T-helper 1 cell treated with Interleukin-12 subunit alpha and Interleukin-12 subunit beta and Interleukin-4 antibody, amounts not matched to agents 30 μg/mL and 1 μg/mL, for 36 hours (primary cell): Measurements from ENCODE around the gene HID1.
A peak's percentile ranks its signal among the peaks of the same experiment; 100 is the strongest.

Source experiments
- H3K27ac Mint-ChIP-seq: one replicate; pipeline ENCODE4 v1.8.0; 2021; ENCODE audit warnings: mild to moderate bottlenecking, mixed read lengths
- H3K27me3 Mint-ChIP-seq: one replicate; pipeline ENCODE4 v1.8.0; 2021; ENCODE audit warnings: low read depth, mixed read lengths
- H3K36me3 Mint-ChIP-seq: one replicate; pipeline ENCODE4 v1.8.0; 2021; ENCODE audit warnings: low read depth, mixed read lengths
- H3K4me1 Mint-ChIP-seq: one replicate; pipeline ENCODE4 v1.8.0; 2021; ENCODE audit warnings: low read depth, mixed read lengths
- H3K4me3 Mint-ChIP-seq: one replicate; pipeline ENCODE4 v1.8.0; 2021; ENCODE audit warnings: mild to moderate bottlenecking, moderate library complexity, mixed read lengths
- H3K9me3 Mint-ChIP-seq: one replicate; pipeline ENCODE4 v1.8.0; 2021; ENCODE audit warnings: mixed read lengths

The HID1 gene

DNA sequence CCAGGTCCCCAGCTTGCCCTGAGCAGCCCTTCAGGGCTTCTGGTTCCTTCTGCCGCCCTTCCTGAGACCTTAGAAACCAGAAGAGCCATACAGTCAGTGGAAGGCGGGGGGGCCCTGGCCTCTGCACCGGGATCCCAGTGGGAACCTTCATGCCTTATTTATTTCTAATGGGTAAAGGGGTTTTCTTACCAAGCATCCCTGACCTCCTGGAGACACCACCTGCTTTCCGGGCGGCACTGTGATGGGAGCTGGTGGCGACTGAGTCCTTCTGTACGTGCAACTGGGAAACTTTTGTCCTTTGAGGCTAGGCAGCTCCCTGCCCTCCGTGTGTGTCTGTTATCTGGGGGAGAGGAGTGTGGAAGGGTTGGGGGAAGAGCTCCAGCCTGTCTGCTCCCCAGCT is 32.7 kb upstream of the HID1 start:
- no peaks in the 10 kb centered on the region for H3K36me3 Mint-ChIP-seq
- H3K27ac Mint-ChIP-seq, result no peak overlapping the region
- no peaks in the 10 kb centered on the region for H3K9me3 Mint-ChIP-seq
- no peak overlapping the region for H3K4me3 Mint-ChIP-seq
- no peaks in the 10 kb centered on the region for H3K4me1 Mint-ChIP-seq
- H3K27me3 Mint-ChIP-seq, result peaks cover 3% of the 10 kb centered on the region

DNA sequence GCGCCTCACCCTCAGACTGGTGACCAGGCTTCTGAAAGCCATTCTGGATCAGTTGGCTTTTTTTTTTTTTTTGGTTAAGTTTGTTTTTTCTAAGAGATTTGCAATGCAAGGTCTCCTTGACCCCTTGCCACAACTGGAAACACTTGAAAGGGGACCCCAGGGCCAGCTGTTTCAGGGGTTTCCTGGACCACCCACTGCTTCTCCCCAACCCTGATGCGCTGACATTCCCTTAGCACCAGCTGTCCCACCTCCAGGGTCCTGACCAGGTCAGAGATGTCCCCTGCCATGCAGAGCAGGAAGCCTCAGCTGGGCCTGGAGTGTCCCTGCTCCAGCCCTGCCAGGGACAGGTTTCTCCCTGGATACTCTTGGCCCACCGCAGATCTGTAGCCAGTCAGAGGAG is 31.8 kb upstream of the HID1 start:
- Mint-ChIP-seq H3K27ac (no peak overlapping the region), H3K36me3 (no peaks in the 10 kb centered on the region)

DNA sequence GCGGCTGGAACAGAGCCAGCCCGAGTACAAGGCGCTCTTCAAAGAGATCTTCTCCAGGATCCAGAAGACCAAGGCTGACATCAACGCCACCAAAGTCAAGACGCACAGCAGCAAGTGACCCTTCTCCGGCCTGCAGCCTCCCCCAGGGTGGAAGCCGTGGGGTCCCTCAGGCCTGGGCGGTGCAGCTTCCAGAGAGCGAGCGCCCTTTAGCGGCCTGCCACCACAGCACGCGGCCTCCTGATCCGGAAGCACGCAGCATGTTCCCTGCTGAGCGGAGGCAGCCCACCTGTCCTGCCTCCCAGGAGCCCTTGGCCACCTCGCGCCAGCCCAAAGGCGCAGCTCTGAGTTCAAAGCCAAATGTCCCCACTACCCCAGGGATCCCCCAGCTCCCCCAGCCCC is 31.4 kb upstream of the HID1 start:
- Mint-ChIP-seq H3K4me3 (no peak overlapping the region), H3K27me3 (peaks cover 3% of the 10 kb centered on the region)

More for the DNA sequence above, 31.8 kb upstream of the HID1 start:
- Mint-ChIP-seq H3K27me3 (peaks cover 3% of the 10 kb centered on the region), H3K4me1 (no peaks in the 10 kb centered on the region), H3K4me3 (no peak overlapping the region), H3K9me3 (no peaks in the 10 kb centered on the region)

DNA sequence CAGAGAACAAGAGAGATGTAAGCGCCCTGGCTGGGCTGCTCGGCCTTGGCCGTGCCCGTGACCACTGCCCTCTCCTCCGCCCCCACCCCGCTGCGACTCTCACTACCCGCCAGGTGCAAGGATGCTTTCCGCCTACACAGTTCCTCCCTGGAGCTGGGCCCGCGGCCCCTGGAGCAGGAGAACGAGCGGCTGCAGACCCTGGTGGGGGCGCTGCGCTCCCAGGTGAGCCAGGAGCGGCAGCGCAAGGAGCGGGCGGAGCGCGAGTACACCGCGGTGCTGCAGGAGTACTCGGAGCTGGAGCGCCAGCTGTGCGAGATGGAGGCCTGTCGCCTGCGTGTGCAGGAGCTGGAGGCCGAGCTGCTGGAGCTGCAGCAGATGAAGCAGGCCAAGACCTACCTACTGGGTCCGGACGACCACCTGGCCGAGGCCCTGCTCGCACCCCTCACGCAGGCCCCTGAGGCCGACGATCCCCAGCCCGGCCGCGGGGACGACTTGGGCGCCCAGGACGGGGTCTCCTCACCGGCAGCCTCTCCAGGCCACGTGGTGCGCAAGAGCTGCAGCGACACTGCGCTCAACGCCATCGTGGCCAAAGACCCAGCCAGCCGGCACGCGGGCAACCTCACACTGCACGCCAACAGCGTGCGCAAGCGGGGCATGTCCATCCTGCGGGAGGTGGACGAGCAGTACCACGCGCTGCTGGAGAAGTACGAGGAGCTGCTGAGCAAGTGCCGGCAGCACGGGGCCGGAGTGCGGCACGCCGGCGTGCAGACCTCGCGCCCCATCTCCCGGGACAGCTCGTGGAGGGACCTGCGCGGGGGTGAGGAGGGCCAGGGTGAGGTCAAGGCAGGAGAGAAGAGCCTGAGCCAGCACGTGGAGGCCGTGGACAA is 30.8 kb upstream of the HID1 start:
- Mint-ChIP-seq H3K9me3 (no peaks in the 10 kb centered on the region), H3K27me3 (peaks cover 3% of the 10 kb centered on the region), H3K4me1 (peaks cover 4% of the 10 kb centered on the region), H3K27ac (no peak overlapping the region), H3K36me3 (no peaks in the 10 kb centered on the region), H3K4me3 (no peak overlapping the region)

More for the DNA sequence above, 31.4 kb upstream of the HID1 start:
- Mint-ChIP-seq H3K9me3 (no peaks in the 10 kb centered on the region), H3K27ac (no peak overlapping the region), H3K4me1 (peaks cover 2% of the 10 kb centered on the region), H3K36me3 (no peaks in the 10 kb centered on the region)

DNA sequence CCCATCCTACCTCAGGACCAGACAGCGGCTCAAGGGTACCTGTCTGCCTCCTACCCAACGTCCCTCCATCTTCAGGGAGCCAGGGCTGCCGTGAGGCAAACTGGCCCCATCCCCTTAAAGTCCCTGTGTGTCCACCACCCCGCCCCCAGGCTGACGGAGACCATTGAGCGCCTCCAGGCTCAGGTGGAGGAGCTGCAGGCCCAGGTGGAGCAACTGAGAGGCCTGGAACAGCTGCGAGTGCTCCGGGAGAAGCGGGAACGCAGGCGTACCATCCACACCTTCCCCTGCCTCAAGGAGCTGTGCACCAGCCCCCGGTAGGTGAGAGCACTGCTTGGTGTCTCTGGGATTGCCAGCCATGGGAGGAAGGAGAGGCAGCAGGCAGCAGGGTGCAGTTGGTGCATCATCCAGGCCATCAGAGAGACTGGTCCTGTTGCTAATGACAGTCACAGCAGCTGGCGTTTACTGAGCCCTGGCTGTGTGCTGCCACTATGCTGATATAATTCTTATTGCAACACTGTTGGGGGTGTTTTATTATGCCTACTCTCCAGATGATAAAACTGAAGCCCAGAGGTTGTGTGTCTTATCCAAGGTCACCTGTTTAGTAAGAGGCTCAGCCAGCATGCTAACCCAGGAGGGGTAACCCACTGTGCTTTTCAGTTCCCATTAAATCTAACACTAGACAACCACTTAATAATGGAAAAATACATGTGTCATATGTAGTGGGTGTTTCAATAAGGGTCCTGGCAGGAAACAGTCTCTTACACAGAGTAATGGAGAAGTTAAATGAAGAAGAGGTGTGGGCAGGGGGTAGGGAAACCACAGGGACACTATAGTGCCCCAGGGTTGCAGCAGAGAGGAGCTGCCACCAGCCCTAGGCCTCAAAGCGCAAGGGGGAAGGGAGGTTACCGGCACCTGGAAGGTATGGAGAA is 29.6 kb upstream of the HID1 start:
- no peaks in the 10 kb centered on the region for H3K9me3 Mint-ChIP-seq
- H3K4me1 Mint-ChIP-seq, result peaks cover 4% of the 10 kb centered on the region
- H3K27me3 Mint-ChIP-seq, result peaks cover 3% of the 10 kb centered on the region
- H3K4me3 Mint-ChIP-seq, result no peak overlapping the region
- no peaks in the 10 kb centered on the region for H3K36me3 Mint-ChIP-seq
- H3K27ac Mint-ChIP-seq, result no peak overlapping the region

DNA sequence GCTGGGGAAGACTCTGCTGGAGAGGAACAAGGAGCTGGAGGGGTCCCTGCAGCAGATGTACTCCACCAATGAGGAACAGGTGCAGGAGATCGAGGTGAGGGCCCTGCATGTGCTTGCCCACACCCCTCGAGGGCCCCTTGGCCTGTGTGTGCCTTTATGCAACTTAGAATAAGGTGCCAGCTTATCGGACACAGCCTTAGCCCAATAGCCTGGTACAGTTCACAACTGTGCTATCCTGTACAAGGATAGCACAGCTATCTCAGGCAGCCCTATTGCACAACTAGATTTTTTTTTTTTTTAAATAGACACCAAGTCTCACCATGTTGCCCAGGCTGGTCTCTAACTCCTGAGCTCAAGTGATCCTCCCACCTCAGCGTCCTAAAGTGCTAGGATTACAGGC is 27.0 kb upstream of the HID1 start:
- Mint-ChIP-seq H3K36me3 (no peaks in the 10 kb centered on the region), H3K4me3 (no peak overlapping the region), H3K4me1 (peaks cover 4% of the 10 kb centered on the region), H3K27me3 (no peaks in the 10 kb centered on the region), H3K9me3 (no peaks in the 10 kb centered on the region), H3K27ac (no peak overlapping the region)

DNA sequence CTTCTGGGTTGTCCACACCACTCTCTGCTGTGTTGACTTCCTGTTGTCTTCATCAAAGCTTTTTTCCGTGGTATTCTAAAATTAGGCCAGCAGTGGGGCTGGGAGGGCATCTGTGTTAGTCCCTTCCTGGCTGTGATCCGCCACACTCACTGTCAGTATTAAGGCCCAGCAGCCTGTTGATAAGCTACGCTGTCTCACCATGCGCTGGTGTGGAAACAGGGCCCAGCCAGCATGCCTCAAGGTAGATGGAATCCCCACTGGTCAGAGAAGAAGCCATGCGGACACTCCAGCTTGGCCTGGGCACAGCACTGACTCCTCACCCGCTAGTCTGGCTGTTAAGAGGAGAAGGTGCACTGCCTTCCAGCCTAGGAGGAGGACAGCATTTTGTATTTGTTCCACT is 26.2 kb upstream of the HID1 start:
- H3K27me3 Mint-ChIP-seq, result no peaks in the 10 kb centered on the region
- H3K36me3 Mint-ChIP-seq, result no peaks in the 10 kb centered on the region
- H3K9me3 Mint-ChIP-seq, result no peaks in the 10 kb centered on the region
- peaks cover 4% of the 10 kb centered on the region for H3K4me1 Mint-ChIP-seq
- no peak overlapping the region for H3K4me3 Mint-ChIP-seq
- no peak overlapping the region for H3K27ac Mint-ChIP-seq

DNA sequence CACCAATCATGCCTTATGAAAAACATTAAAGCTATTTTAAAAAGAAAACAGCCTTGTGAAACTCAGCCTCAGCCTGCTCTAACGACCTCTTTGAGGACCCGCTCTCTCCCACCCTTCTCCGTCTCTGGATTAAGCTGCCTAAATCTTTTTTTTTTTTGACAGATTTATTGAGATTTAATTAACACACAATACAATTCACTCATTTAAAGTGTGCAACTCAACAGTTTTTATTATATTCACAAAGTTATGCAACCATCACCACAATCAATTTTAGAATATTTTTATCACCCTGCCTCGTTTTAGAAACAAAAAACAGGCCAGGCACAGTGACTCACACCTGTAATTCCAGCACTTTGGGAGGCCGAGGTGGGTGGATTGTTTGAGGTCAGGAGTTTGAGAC is 23.3 kb upstream of the HID1 start:
- Mint-ChIP-seq H3K9me3 (no peaks in the 10 kb centered on the region), H3K36me3 (no peaks in the 10 kb centered on the region), H3K4me1 (peaks cover 4% of the 10 kb centered on the region), H3K27me3 (peaks cover 10% of the 10 kb centered on the region), H3K27ac (no peak overlapping the region), H3K4me3 (no peak overlapping the region)

DNA sequence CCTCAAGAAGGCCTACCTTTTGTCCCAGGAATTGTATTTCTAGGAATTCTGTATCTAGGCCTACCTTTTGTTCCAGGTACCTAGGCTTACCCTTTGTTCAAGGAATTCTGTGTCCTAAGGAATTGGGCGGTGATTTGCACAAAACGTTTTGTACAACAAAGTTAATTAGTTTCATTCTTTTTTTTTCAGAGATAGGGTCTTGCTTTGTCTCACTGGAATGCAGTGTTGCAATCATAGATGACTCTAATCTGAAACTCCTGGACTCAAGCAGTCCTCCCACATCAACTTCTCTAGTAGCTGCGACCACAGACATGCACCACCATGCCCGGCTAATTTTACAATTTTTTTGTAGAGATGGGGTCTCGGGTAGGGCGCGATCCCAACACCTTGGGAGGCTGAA is 21.9 kb upstream of the HID1 start:
- Mint-ChIP-seq H3K27ac (no peak overlapping the region), H3K4me3 (no peak overlapping the region), H3K27me3 (peaks cover 16% of the 10 kb centered on the region), H3K9me3 (no peaks in the 10 kb centered on the region), H3K36me3 (no peaks in the 10 kb centered on the region), H3K4me1 (peaks cover 4% of the 10 kb centered on the region)

DNA sequence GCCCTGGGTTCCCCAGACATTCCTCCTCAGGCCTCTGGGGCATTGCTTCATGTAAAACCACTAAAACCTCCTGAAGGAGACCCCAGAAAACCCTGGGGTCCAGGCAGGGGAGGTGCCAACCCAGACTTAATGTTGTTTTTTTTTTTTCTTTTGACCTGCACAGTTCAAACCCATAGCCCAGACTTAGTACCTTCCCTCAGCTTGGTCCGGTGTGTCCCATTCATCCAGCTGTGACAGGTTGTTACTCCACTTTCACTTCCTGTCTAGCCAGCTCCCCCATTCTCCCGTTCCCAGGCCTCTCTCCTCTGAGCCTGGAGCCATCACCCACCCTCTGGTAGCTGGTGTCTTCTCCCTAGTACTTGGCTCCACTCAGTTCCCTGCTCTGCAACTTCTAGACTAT is 19.7 kb upstream of the HID1 start:
- Mint-ChIP-seq H3K36me3 (no peaks in the 10 kb centered on the region), H3K9me3 (no peaks in the 10 kb centered on the region), H3K4me3 (no peak overlapping the region), H3K27me3 (peaks cover 29% of the 10 kb centered on the region), H3K4me1 (peaks cover 10% of the 10 kb centered on the region), H3K27ac (no peak overlapping the region)

DNA sequence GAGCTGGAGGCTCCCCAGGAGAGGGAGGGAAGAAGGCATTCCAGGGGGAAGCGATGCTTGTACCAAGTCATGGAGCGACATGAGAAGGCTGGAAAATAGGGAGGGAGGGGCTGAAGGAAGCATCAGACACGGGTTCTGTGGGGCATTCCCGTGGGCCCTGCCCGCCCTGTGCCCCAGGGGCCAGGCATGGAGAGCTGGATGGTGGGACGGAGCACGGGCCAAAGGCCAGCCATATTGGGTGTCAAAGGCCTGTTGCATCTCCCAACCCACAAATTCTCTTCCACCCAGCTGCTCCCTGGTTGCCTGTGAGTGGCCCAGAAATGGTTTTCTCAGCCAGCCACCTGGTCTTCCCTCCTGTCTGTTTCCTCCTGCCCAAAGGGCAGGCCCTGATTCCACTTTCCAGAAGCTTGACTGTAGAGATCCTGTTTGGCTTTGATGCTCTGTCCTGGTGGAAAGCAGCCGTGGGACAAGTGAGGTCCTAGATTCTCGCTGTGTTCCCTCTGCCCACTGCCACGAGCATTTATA is 18.1 kb upstream of the HID1 start:
- Mint-ChIP-seq H3K9me3 (no peaks in the 10 kb centered on the region), H3K27me3 (peaks cover 39% of the 10 kb centered on the region), H3K4me1 (peaks cover 12% of the 10 kb centered on the region), H3K4me3 (no peak overlapping the region), H3K27ac (no peak overlapping the region), H3K36me3 (no peaks in the 10 kb centered on the region)

DNA sequence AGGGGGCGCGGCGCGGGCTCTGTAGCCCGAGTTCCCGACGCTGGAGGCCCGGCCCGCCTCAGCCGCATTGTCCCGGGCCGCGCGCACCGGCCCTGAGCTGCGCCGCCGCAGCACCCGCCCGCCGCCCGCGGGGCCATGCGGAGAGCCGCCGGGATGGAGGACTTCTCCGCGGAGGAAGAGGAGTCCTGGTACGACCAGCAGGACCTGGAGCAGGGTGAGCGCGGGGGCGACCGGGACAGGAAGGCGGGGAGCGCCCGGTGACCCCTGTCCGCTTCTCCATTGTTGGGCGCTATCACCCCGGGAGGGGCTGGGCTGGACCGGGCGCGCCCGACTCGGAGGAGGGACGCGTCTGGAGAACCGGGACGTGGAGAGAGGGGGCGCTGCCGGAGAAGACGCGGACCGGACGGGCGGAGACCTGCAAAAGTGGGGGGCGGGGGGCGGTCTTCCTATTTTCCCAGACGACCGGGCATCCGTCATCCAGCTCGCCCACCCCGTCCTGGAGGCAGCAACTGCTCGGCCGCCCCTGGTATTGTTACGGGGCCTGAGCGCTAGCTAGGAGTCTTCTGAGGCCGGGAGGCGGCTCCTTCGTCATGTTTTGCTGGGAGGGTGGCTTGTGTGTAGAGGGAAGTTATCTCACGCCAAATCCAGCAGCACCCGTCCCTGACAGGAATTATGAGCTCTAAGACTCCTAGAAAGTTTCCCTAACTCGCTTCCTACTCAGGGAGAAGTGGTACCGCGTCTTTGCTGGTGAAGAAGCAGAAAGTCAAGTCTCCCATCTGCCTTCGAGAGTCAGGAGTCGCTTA is 15.6 kb upstream of the HID1 start:
- no peaks in the 10 kb centered on the region for H3K36me3 Mint-ChIP-seq
- no peaks in the 10 kb centered on the region for H3K9me3 Mint-ChIP-seq
- H3K27me3 Mint-ChIP-seq, result peaks cover 57% of the 10 kb centered on the region
- peaks cover 12% of the 10 kb centered on the region for H3K4me1 Mint-ChIP-seq
- H3K4me3 Mint-ChIP-seq, result peak overlapping the region; percentile 44
- no peak overlapping the region for H3K27ac Mint-ChIP-seq

DNA sequence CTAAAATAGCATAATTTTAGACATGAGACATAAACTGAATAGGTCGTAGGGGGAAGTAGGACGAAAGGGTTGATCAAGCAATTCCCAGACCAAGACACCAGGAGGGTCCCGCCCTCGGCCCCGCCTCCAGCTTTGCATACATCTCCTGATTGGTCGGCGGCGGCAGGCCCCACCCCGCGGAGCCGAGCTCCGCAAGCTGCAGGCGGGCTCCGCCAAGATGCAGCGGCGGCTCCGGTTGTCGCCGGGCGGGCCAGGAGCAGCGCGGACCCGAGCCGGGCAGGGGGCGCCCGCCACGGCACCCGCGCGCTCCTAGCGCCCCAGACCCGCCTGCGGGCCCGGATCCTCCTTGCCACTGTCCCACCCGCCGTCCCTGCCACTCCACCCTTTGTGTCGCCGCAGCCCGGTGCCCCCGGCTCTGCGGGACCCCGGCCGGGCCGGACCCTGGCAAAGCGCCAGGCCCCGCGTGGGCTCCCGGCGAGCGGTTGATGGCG is 14.9 kb upstream of the HID1 start, which contains the start of gene CDR2L:
Gene CDR2L (plus strand): TSS at position 215 of the 491 bp plus-strand sequence. CDS start 412 bp downstream, outside the sequence.
- Mint-ChIP-seq H3K9me3 (no peaks in the 10 kb centered on the region), H3K4me1 (peaks cover 12% of the 10 kb centered on the region), H3K36me3 (no peaks in the 10 kb centered on the region), H3K27me3 (peaks cover 52% of the 10 kb centered on the region), H3K27ac (peak within 1 kb of the TSS; percentile 41), H3K4me3 (peak within 1 kb of the TSS; percentile 88)

DNA sequence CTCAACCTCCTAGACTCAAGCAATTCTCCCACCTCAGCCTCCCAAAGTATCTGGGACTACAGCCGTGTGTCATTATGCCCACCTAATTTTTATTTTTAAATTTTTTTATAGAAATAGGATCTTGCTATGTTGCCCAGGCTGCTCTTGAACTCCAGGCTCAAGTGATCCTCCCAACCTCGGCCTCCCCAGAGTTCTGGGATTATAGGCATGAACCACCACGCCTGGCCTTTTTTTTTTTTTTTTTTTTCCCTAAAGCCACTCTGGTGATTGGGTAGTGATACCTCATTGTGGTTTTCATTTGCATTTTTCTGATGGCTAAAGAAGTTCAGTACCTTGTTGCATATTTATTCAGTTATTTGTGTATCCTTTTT is 13.6 kb upstream of the HID1 start:
- no peak overlapping the region for H3K27ac Mint-ChIP-seq
- H3K4me1 Mint-ChIP-seq, result peaks cover 18% of the 10 kb centered on the region
- H3K9me3 Mint-ChIP-seq, result no peaks in the 10 kb centered on the region
- no peaks in the 10 kb centered on the region for H3K36me3 Mint-ChIP-seq
- H3K27me3 Mint-ChIP-seq, result peaks cover 55% of the 10 kb centered on the region
- no peak overlapping the region for H3K4me3 Mint-ChIP-seq
